IMR-90 (cell line): ENCODE data around the gene CBR1.

ENCODE experiments used
- BHLHE40 ChIP-seq: fragments of 150-350 bp; IDR thresholded peaks from 2 replicates; pipeline ENCODE4 v1.6.1; 2016; ENCODE audit warnings: mild to moderate bottlenecking, low read depth, low read length
- MAZ ChIP-seq: IDR thresholded peaks from 2 replicates; pipeline ENCODE4 v1.6.1; 2012; ENCODE audit warnings: low read depth, mild to moderate bottlenecking, low read length, improper control_type of control experiment, moderate library complexity, borderline replicate concordance
- POLR2A ChIP-seq: IDR thresholded peaks from 2 replicates; pipeline ENCODE4 v1.6.1; 2012; ENCODE audit warnings: mild to moderate bottlenecking, low read depth, low read length
- RCOR1 ChIP-seq: IDR thresholded peaks from 2 replicates; pipeline ENCODE4 v1.6.1; 2012; ENCODE audit warnings: mild to moderate bottlenecking, low read length, improper control_type of control experiment; ENCODE audit not compliant: insufficient replicate concordance
- TF ChIP-seq, protein P1 (sequence below): conservative IDR thresholded peaks from 2 replicates; pipeline ENCODE4 v1.5.1; 2012; ENCODE audit warnings: mild to moderate bottlenecking, low read depth, low read length, improper control_type of control experiment

DNA sequence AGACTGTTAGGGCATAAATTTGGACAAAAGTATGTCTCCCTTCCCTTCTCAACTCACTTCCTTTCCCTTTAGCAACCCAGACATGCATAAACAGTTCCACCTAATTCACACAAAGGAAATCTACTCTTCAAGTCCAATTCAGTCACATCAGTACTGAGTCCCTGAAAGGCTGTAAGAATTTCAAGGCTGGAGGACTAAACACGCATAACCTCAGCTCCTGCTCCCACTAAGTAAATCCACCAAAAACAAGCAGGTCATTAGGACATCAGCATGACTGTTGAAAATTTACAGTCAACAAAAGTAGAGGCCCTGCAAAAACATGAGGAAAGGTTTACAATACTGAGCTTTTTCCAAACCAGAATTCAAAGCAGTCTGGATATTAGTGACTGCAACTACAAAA is 27.9 kb upstream of the CBR1 start:
- no peak for TF ChIP-seq POLR2A
- no peak for TF ChIP-seq BHLHE40
- no peak for TF ChIP-seq MAZ
- no peak for TF ChIP-seq RCOR1
- TF ChIP-seq, protein P1, sequence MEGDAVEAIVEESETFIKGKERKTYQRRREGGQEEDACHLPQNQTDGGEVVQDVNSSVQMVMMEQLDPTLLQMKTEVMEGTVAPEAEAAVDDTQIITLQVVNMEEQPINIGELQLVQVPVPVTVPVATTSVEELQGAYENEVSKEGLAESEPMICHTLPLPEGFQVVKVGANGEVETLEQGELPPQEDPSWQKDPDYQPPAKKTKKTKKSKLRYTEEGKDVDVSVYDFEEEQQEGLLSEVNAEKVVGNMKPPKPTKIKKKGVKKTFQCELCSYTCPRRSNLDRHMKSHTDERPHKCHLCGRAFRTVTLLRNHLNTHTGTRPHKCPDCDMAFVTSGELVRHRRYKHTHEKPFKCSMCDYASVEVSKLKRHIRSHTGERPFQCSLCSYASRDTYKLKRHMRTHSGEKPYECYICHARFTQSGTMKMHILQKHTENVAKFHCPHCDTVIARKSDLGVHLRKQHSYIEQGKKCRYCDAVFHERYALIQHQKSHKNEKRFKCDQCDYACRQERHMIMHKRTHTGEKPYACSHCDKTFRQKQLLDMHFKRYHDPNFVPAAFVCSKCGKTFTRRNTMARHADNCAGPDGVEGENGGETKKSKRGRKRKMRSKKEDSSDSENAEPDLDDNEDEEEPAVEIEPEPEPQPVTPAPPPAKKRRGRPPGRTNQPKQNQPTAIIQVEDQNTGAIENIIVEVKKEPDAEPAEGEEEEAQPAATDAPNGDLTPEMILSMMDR = no peak
